Measurements from ENCODE around the gene OLFML2A. TPM values are rescaled to one million over a fixed set of nuclear protein-coding genes. Genes with fewer than 3 reads are reported as not detected.

The OLFML2A gene
- total RNA-seq, 1 donor from 2014 or later, result 469 TPM

GRCh38 chr9:124799274-124800006 is 22.5 kb downstream of the OLFML2A start:
- H3K4me3 Mint-ChIP-seq (ENCODE audit: unreplicated experiment), result no peak overlapping the region
- peaks cover 13% of the 10 kb centered on the region for H3K36me3 Mint-ChIP-seq (ENCODE audit: low read depth)
- TF ChIP-seq CTCF (IDR thresholded peaks at IDR 0.05), result no peak
- H3K27ac Mint-ChIP-seq (ENCODE audit: unreplicated experiment), result no peak overlapping the region
- H3K27me3 Mint-ChIP-seq (ENCODE audit: low read depth), result no peaks in the 10 kb centered on the region
- DNase-seq (ENCODE audit: low spot score), result no peak
- no peaks in the 10 kb centered on the region for H3K9me3 Mint-ChIP-seq (ENCODE audit: low read depth)
- H3K4me1 Mint-ChIP-seq (ENCODE audit: low read depth), result peaks cover 26% of the 10 kb centered on the region

GRCh38 chr9:124800306-124801259 is 23.6 kb downstream of the OLFML2A start:
- DNase-seq (ENCODE audit: low spot score), result no peak
- H3K4me3 Mint-ChIP-seq (ENCODE audit: unreplicated experiment), result no peak overlapping the region
- no peak for TF ChIP-seq CTCF (IDR thresholded peaks at IDR 0.05)
- H3K36me3 Mint-ChIP-seq (ENCODE audit: low read depth), result peaks cover 19% of the 10 kb centered on the region
- no peaks in the 10 kb centered on the region for H3K9me3 Mint-ChIP-seq (ENCODE audit: low read depth)
- peaks cover 21% of the 10 kb centered on the region for H3K4me1 Mint-ChIP-seq (ENCODE audit: low read depth)
- no peak overlapping the region for H3K27ac Mint-ChIP-seq (ENCODE audit: unreplicated experiment)
- H3K27me3 Mint-ChIP-seq (ENCODE audit: low read depth), result no peaks in the 10 kb centered on the region

GRCh38 chr9:124801356-124801755 is 24.4 kb downstream of the OLFML2A start:
- DNase-seq (ENCODE audit: low spot score), result no peak
- Mint-ChIP-seq H3K9me3 (ENCODE audit: low read depth) (no peaks in the 10 kb centered on the region), H3K27me3 (ENCODE audit: low read depth) (no peaks in the 10 kb centered on the region), H3K27ac (ENCODE audit: unreplicated experiment) (no peak overlapping the region), H3K36me3 (ENCODE audit: low read depth) (peaks cover 19% of the 10 kb centered on the region), H3K4me1 (ENCODE audit: low read depth) (peaks cover 13% of the 10 kb centered on the region), H3K4me3 (ENCODE audit: unreplicated experiment) (no peak overlapping the region)
- TF ChIP-seq CTCF (IDR thresholded peaks at IDR 0.05), result no peak

GRCh38 chr9:124802426-124802825 is 25.5 kb downstream of the OLFML2A start:
- Mint-ChIP-seq H3K9me3 (ENCODE audit: low read depth) (no peaks in the 10 kb centered on the region), H3K4me3 (ENCODE audit: unreplicated experiment) (no peak overlapping the region), H3K27ac (ENCODE audit: unreplicated experiment) (no peak overlapping the region), H3K4me1 (ENCODE audit: low read depth) (peaks cover 3% of the 10 kb centered on the region), H3K27me3 (ENCODE audit: low read depth) (no peaks in the 10 kb centered on the region), H3K36me3 (ENCODE audit: low read depth) (peaks cover 19% of the 10 kb centered on the region)
- no peak for DNase-seq (ENCODE audit: low spot score)
- no peak for TF ChIP-seq CTCF (IDR thresholded peaks at IDR 0.05)

- Mint-ChIP-seq H3K27me3 (ENCODE audit: low read depth) (no peaks in the 10 kb centered on the region), H3K9me3 (ENCODE audit: low read depth) (no peaks in the 10 kb centered on the region), H3K4me3 (ENCODE audit: unreplicated experiment) (no peak overlapping the region), H3K36me3 (ENCODE audit: low read depth) (peaks cover 22% of the 10 kb centered on the region), H3K4me1 (ENCODE audit: low read depth) (peaks cover 4% of the 10 kb centered on the region), H3K27ac (ENCODE audit: unreplicated experiment) (no peak overlapping the region)
- TF ChIP-seq CTCF (IDR thresholded peaks at IDR 0.05), result no peak
- DNase-seq (ENCODE audit: low spot score), result no peak
Measured at GRCh38 chr9:124803911-124804310, 27.0 kb downstream of the OLFML2A start.

All from chondrocyte (in vitro differentiated cells).